Body of pancreas (tissue), 4 donors: ENCODE results near the gene OGG1. TPM values are rescaled to one million over a fixed set of nuclear protein-coding genes. Genes with fewer than 3 reads are reported as not detected.
A peak's percentile ranks its signal among the peaks of the same experiment; 100 is the strongest.

Experiments
- ATAC-seq: fragments of 150-250 bp; one replicate; pipeline ENCODE4 v1.9.1; 2016
- DNase-seq, 4 donors: peaks; one replicate each; pipeline ENCODE4 v3.0.0-alpha.2; 2019
- H3K27ac ChIP-seq, 4 donors: fragments of 200-600 bp; sonication (generic); 1 replicate in 3 of 4; 2 replicates in 1 of 4; pipeline versions ENCODE4 v1.5.1 to v1.6.1; 2016 to 2019; ENCODE audit warnings: mild to moderate bottlenecking in 1 of 4, mixed read lengths in 1 of 4, moderate library complexity in 1 of 4
- H3K27me3 ChIP-seq, 2 donors: fragments of 200-600 bp; sonication (generic); one replicate each; pipeline ENCODE4 v1.6.0; 2016; ENCODE audit warnings: mild to moderate bottlenecking in 1 of 2
- H3K36me3 ChIP-seq, 2 donors: fragments of 200-600 bp; sonication (generic); replicated peaks in 1 of 2; 2 replicates each; pipeline ENCODE4 v1.5.1; 2016; ENCODE audit warnings: low read depth in 2 of 2; ENCODE audit not compliant: insufficient read depth in 1 of 2
- H3K4me1 ChIP-seq: fragments of 200-600 bp; sonication (generic); one replicate; pipeline ENCODE4 v1.6.0; 2016
- H3K4me3 ChIP-seq, 2 donors: fragments of 200-600 bp; sonication (generic); 1 replicate in 1 of 2; 2 replicates in 1 of 2; pipeline ENCODE4 v1.5.1; 2016 to 2019
- H3K9me3 ChIP-seq, 3 donors: fragments of 200-600 bp; sonication (generic); 1 replicate in 2 of 3; 2 replicates in 1 of 3; pipeline ENCODE4 v1.5.1; 2016
- CTCF ChIP-seq, 7 experiments: fragments of 450-650 bp in 4 of 7; fragments of 200-600 bp in 3 of 7; sonication (generic) in 3 of 7; IDR thresholded peaks; one replicate each; pipeline ENCODE4 v1.5.1; 2016 to 2019; ENCODE audit warnings: antibody characterized with exemption in 7 of 7
- POLR2A ChIP-seq, 3 donors: fragments of 450-650 bp; IDR thresholded peaks; one replicate each; pipeline ENCODE4 v1.6.1; 2016; ENCODE audit warnings: antibody characterized with exemption in 3 of 3, mild to moderate bottlenecking in 2 of 3
- WGBS, 2 donors: methylation state at CpG; one replicate each; pipeline ENCODE4 v1.1.5; 2017; 5-methylcytosine and 5-hydroxymethylcytosine counted together
- intact Hi-C: fragments of 100-400 bp; cut with DNase I; formaldehyde crosslinking; loops from one replicate; pipeline ENCODE4 v1.15.1; 2023
- total RNA-seq, 2 donors: library from RNA; depleted of rRNA; stranded (reverse); fragments of >200 nt; gene quantifications; one replicate each; pipeline ENCODE4 v1.1.0, GENCODE V29; 2016

The OGG1 gene
- total RNA-seq, 2 donors from 2014 or later: 18.1 to 28.3 TPM

- H3K27ac ChIP-seq: peak overlapping the region in 3 of 4 donors; percentile 90 to 98 (median 95)
- WGBS, 2 donors: 1% methylated on average over 16 of the region's 17 CpGs
- no peak for DNase-seq
- TF ChIP-seq POLR2A (IDR thresholded peaks at IDR 0.05) (no peak), CTCF (IDR thresholded peaks at IDR 0.05) (peak in 2 of 7 experiments; percentile 8 to 25)
- no peaks in the 10 kb centered on the region for H3K36me3 ChIP-seq
- H3K9me3 ChIP-seq: no peaks in the 10 kb centered on the region
- H3K4me3 ChIP-seq: peak overlapping the region in 1 of 2 donors; percentile 26
- intact Hi-C loops: no loop called here
- H3K27me3 ChIP-seq: no peaks in the 10 kb centered on the region
- H3K4me1 ChIP-seq: peaks cover 21% of the 10 kb centered on the region
- peak; percentile 73 for ATAC-seq
Observed at GRCh38 chr3:9730657-9731205, 19.0 kb upstream of the OGG1 start.

GRCh38 chr3:9731206-9732079, 18.3 kb upstream of the OGG1 start, which contains the start of gene BRPF1:
Gene BRPF1 (plus strand): TSS chr3:9731735. CDS start chr3:9734141, 2,406 bp downstream.
- Histone ChIP-seq H3K9me3 (no peaks in the 10 kb centered on the region), H3K4me3 (peak within 1 kb of the TSS; percentile 90 to 96), H3K4me1 (peaks cover 21% of the 10 kb centered on the region), H3K27ac (peak within 1 kb of the TSS; percentile 90 to 100 (median 96)), H3K27me3 (no peaks in the 10 kb centered on the region), H3K36me3 (no peaks in the 10 kb centered on the region)
- WGBS, 2 donors: 0 to 2% methylated on average over 13 to 84 of the region's 88 CpGs
- TF ChIP-seq CTCF (IDR thresholded peaks at IDR 0.05) (peak in 4 of 7 experiments; percentile 12 to 42 (median 22)), POLR2A (IDR thresholded peaks at IDR 0.05) (peak in 2 of 3 donors; percentile 54 to 62)
- DNase-seq: peak; percentile 100
- peak; percentile 98 for ATAC-seq
- intact Hi-C loops: no loop called here

DNA sequence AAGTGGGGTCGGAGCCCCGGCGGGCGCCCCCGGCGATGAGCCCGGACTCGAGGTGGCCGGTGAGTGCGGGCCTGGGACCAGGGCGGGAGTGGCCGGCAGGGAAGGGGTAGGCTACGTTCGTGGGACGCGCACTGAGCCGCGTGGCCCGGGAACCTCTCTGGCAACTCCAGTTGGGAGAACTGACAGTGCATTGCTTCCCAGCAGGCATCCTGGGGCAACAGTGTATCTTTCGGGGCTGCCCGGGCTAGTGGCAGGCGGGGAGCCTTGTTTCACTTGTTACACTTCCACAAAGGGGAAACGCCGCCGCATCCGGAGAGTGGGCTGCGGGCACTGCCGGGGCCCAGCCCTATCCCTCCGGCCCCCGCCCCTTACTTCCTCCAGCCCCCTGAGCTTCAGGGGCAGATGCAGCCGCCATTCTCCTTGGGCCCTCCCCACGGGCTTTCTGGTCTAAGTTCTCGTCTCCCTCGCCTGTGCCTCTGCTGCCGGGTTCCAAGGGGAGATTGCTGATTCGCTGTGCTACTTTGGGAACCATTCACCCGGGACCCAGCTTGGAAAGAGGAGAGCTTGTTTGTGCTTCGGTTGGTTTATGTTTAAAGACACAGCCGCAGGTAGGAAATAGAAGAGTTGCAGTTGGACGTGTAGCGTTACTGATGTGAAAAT, 17.5 kb upstream of the OGG1 start:
- Histone ChIP-seq H3K36me3 (peaks cover 0 to 4% of the 10 kb centered on the region in 2 donors), H3K4me3 (peak overlapping the region; percentile 90 to 96), H3K4me1 (peaks cover 29% of the 10 kb centered on the region), H3K9me3 (no peaks in the 10 kb centered on the region), H3K27me3 (no peaks in the 10 kb centered on the region), H3K27ac (peak overlapping the region in 3 of 4 donors; percentile 90 to 98 (median 95))
- TF ChIP-seq POLR2A (IDR thresholded peaks at IDR 0.05): no peak
- no peak for TF ChIP-seq CTCF (IDR thresholded peaks at IDR 0.05)
- ATAC-seq: no peak
- intact Hi-C loops: no loop called here
- whole genome bisulfite sequencing, 2 donors: 1 to 8% methylated on average over 6 to 41 of the region's 41 CpGs
- DNase-seq: peak in 3 of 4 donors; percentile 17 to 27 (median 17)

GRCh38 chr3:9732740-9733115, 17.0 kb upstream of the OGG1 start:
- ATAC-seq (no peak), DNase-seq (peak in 1 of 4 donors; percentile 20)
- H3K27ac ChIP-seq: peak overlapping the region in 1 of 4 donors; percentile 7
- TF ChIP-seq CTCF (IDR thresholded peaks at IDR 0.05) (no peak), POLR2A (IDR thresholded peaks at IDR 0.05) (no peak)
- H3K36me3 ChIP-seq: peaks cover 0 to 4% of the 10 kb centered on the region in 2 donors
- WGBS, 2 donors: 28 to 29% methylated on average over 7 of the region's 7 CpGs
- H3K9me3 ChIP-seq: no peaks in the 10 kb centered on the region
- intact Hi-C loops: no loop called here
- H3K4me3 ChIP-seq: no peak overlapping the region
- H3K27me3 ChIP-seq: no peaks in the 10 kb centered on the region
- peaks cover 30% of the 10 kb centered on the region for H3K4me1 ChIP-seq
